HCT116 (cell line): ENCODE measurements around the gene ANXA6. TPM values are rescaled to one million over a fixed set of nuclear protein-coding genes. Genes with fewer than 3 reads are reported as not detected.

Experiments
- ATAC-seq: fragments of 200-7000 bp; cut with Tn5 transposase; 2 replicates; pipeline ENCODE4 v1.9.1; 2020; ENCODE audit warnings: mild to moderate bottlenecking, moderate library complexity
- BruUV-seq: library from RNA; stranded (reverse); fragments of 400-500 nt; replicated peaks from 2 replicates; lab custom pipeline; 2021; lab: Mats Ljungman, UMichigan
- CTCF ChIA-PET: fragments of 300-600 bp; sonication (Branson Sonifier 250); formaldehyde crosslinking; loops from one replicate; lab custom pipeline; 2021; ENCODE audit warnings: antibody characterized with exemption; lab: Charles Lee
- POLR2A ChIA-PET: fragments of 300-600, 350-600 bp; sonication (Branson Sonifier 250); formaldehyde crosslinking; loops from one replicate; lab custom pipeline; 2021; ENCODE audit warnings: antibody characterized with exemption; lab: Charles Lee
- RAD21 ChIA-PET, 2 experiments: fragments of 300-600 bp; sonication (Branson Sonifier 250); formaldehyde crosslinking; loops; one replicate each; lab custom pipeline; 2023; ENCODE audit warnings: low total read pairs in 2 of 2; ENCODE audit not compliant: uncharacterized antibody in 2 of 2, unreplicated experiment in 2 of 2, low non-redundant PET in 1 of 2; lab: Charles Lee
- DNase-seq: peaks from one replicate; pipeline ENCODE4 v3.0.0-alpha.2; 2010; ENCODE audit warnings: low read depth, low spot score
- H2AFZ ChIP-seq: fragments of 200-600 bp; shearing (Covaris generic), sonication (generic); 2 replicates; pipeline ENCODE4 v1.6.1; 2017; ENCODE audit warnings: low read depth, mixed run types, mixed read lengths, antibody characterized with exemption, low read length; ENCODE audit not compliant: poor library complexity, severe bottlenecking
- H3K27ac ChIP-seq: 2 replicates; pipeline ENCODE4 v1.5.1; 2012; ENCODE audit warnings: low read depth, low read length
- H3K27me3 ChIP-seq: fragments of 200-600 bp; sonication (generic); 2 replicates; pipeline ENCODE4 v1.6.1; 2016; ENCODE audit warnings: mixed run types, low read length, mixed read lengths; ENCODE audit not compliant: insufficient read depth
- H3K36me3 ChIP-seq, 2 experiments: fragments of 200-500 bp in 1 of 2; fragments of 200-600 bp in 1 of 2; sonication (Bioruptor generic) in 1 of 2; sonication (generic) in 1 of 2; 2 replicates each; pipeline versions ENCODE4 v1.5.1 to v1.6.1; 2014 to 2016; ENCODE audit warnings: low read length in 2 of 2, inconsistent platforms in 1 of 2, mixed read lengths in 1 of 2, mixed run types in 1 of 2; ENCODE audit not compliant: insufficient read depth in 2 of 2, control insufficient read depth in 1 of 2
- H3K4me1 ChIP-seq, 2 experiments: fragments of 200-600 bp in 1 of 2; sonication (generic) in 1 of 2; 2 replicates each; pipeline versions ENCODE4 v1.5.1 to v1.6.1; 2012 to 2017; ENCODE audit warnings: low read length in 2 of 2, inconsistent platforms in 1 of 2, mild to moderate bottlenecking in 1 of 2, mixed read lengths in 1 of 2, mixed run types in 1 of 2, moderate library complexity in 1 of 2; ENCODE audit not compliant: insufficient read depth in 2 of 2, control insufficient read depth in 1 of 2
- H3K4me2 ChIP-seq: fragments of 200-600 bp; sonication (generic); 2 replicates; pipeline ENCODE4 v1.6.1; 2017; ENCODE audit warnings: mixed run types, low read length, mixed read lengths
- H3K4me3 ChIP-seq, 2 experiments: fragments of 200-600 bp in 1 of 2; sonication (generic) in 1 of 2; replicated peaks in 1 of 2; 2 replicates each; pipeline ENCODE4 v1.5.1; 2011 to 2016; ENCODE audit warnings: low read length in 2 of 2, control low read depth in 1 of 2, low read depth in 1 of 2, mild to moderate bottlenecking in 1 of 2, mixed read lengths in 1 of 2, mixed run types in 1 of 2
- H3K79me2 ChIP-seq: fragments of 200-600 bp; sonication (generic); 2 replicates; pipeline ENCODE4 v1.6.1; 2017; ENCODE audit warnings: mild to moderate bottlenecking, mixed run types, low read length, moderate library complexity, mixed read lengths; ENCODE audit not compliant: insufficient read depth
- H3K9ac ChIP-seq: fragments of 200-600 bp; sonication (generic); 2 replicates; pipeline ENCODE4 v1.6.1; 2016; ENCODE audit warnings: low read length, mixed read lengths
- H3K9me2 ChIP-seq: fragments of 200-600 bp; sonication (generic), shearing (Covaris generic); 2 replicates; pipeline ENCODE4 v1.6.1; 2017; ENCODE audit warnings: mixed run types, mild to moderate bottlenecking, moderate library complexity; ENCODE audit not compliant: insufficient read depth
- H3K9me3 ChIP-seq, 2 experiments: fragments of 200-500 bp in 1 of 2; fragments of 200-600 bp in 1 of 2; sonication (Bioruptor generic) in 1 of 2; sonication (generic) in 1 of 2; 2 replicates each; pipeline ENCODE4 v1.6.1; 2014 to 2017; ENCODE audit warnings: low read length in 2 of 2, mixed read lengths in 2 of 2, inconsistent platforms in 1 of 2, low read depth in 1 of 2, mild to moderate bottlenecking in 1 of 2, mixed run types in 1 of 2, moderate library complexity in 1 of 2; ENCODE audit not compliant: control insufficient read depth in 1 of 2, insufficient read depth in 1 of 2
- H4K20me1 ChIP-seq: fragments of 200-600 bp; sonication (generic), shearing (Covaris generic); 2 replicates; pipeline ENCODE4 v1.6.1; 2017; ENCODE audit warnings: mixed run types, mild to moderate bottlenecking, moderate library complexity; ENCODE audit not compliant: insufficient read depth
- CBX3 ChIP-seq: IDR thresholded peaks from 2 replicates; pipeline ENCODE4 v1.6.1; 2012; ENCODE audit warnings: low read depth
- EGR1 ChIP-seq: IDR thresholded peaks from 2 replicates; pipeline ENCODE4 v1.6.1; 2012; ENCODE audit warnings: low read depth
- ELF1 ChIP-seq: IDR thresholded peaks from 2 replicates; pipeline ENCODE4 v1.6.1; 2012; ENCODE audit warnings: low read depth, borderline replicate concordance
- EZH2 ChIP-seq: fragments of 200-600 bp; sonication (generic); IDR thresholded peaks from 2 replicates; pipeline ENCODE4 v1.6.1; 2017; ENCODE audit warnings: antibody characterized with exemption, mixed run types
- FOSL1 ChIP-seq: IDR thresholded peaks from 2 replicates; pipeline ENCODE4 v1.6.1; 2012; ENCODE audit warnings: low read depth
- JUND ChIP-seq: IDR thresholded peaks from 2 replicates; pipeline ENCODE4 v1.6.1; 2012
- MAX ChIP-seq: IDR thresholded peaks from 2 replicates; pipeline ENCODE4 v1.6.1; 2012
- REST ChIP-seq: IDR thresholded peaks from 2 replicates; pipeline ENCODE4 v1.6.1; 2012; ENCODE audit warnings: low read depth
- SIN3A ChIP-seq: IDR thresholded peaks from 2 replicates; pipeline ENCODE4 v1.6.1; 2012; ENCODE audit warnings: low read depth
- SP1 ChIP-seq: IDR thresholded peaks from 2 replicates; pipeline ENCODE4 v1.6.1; 2012; ENCODE audit warnings: low read depth
- ZBTB33 ChIP-seq: IDR thresholded peaks from 2 replicates; pipeline ENCODE4 v1.6.1; 2011; ENCODE audit warnings: mild to moderate bottlenecking, low read length, moderate library complexity; ENCODE audit not compliant: insufficient replicate concordance; ENCODE audit errors: extremely low read depth
- intact Hi-C: fragments of 100-400 bp; cut with micrococcal nuclease; formaldehyde crosslinking; loops from 2 replicates; pipeline ENCODE4 v1.10.0; 2022
- total RNA-seq: library from RNA; stranded (reverse); gene quantifications from one replicate; pipeline ENCODE4 v1.2.1, GENCODE V29; 2021; ENCODE audit not compliant: unreplicated experiment

Gene ANXA6
- total RNA-seq, 1 experiment from 2014 or later = 71.9 TPM

GRCh38 chr5:151094852-151095245, 62.7 kb downstream of the ANXA6 start:
- peaks cover 0 to 36% of the 10 kb centered on the region in 2 experiments; a peak in 2 of 4 replicates for H3K4me1 ChIP-seq
- CTCF ChIA-PET = no interaction called here
- no peak overlapping the region for H3K4me3 ChIP-seq
- H3K9me3 ChIP-seq = no peaks in the 10 kb centered on the region
- RAD21 ChIA-PET = no interaction called here
- DNase-seq (no peak), ATAC-seq (no peak)
- TF ChIP-seq ZBTB33 (no peak), CBX3 (no peak), EZH2 (no peak), SP1 (no peak), JUND (no peak)
- no peaks in the 10 kb centered on the region for H3K27me3 ChIP-seq
- intact Hi-C loops = no loop called here
- H3K36me3 ChIP-seq = no peaks in the 10 kb centered on the region
- H3K4me2 ChIP-seq = no peak overlapping the region
- no peak overlapping the region for H3K9ac ChIP-seq
- POLR2A ChIA-PET = no interaction called here
- H3K27ac ChIP-seq = no peak overlapping the region
- no TSS peak for BruUV-seq
- no peak overlapping the region for H2AFZ ChIP-seq
- H3K9me2 ChIP-seq = no peaks in the 10 kb centered on the region
- no peaks in the 10 kb centered on the region for H4K20me1 ChIP-seq
- H3K79me2 ChIP-seq = no peaks in the 10 kb centered on the region

GRCh38 chr5:151094030-151094851, 63.3 kb downstream of the ANXA6 start:
- no peaks in the 10 kb centered on the region for H3K9me2 ChIP-seq
- ATAC-seq (no peak), DNase-seq (no peak)
- H3K4me2 ChIP-seq = 0 out of 2 replicates have a peak overlapping the region, but pooled peaks have one; percentile 3
- H3K4me3 ChIP-seq = no peak overlapping the region
- ChIA-PET RAD21 (no interaction called here), POLR2A (no interaction called here), CTCF (no interaction called here)
- H3K79me2 ChIP-seq = no peaks in the 10 kb centered on the region
- peaks cover 0 to 36% of the 10 kb centered on the region in 2 experiments; a peak in 2 of 4 replicates for H3K4me1 ChIP-seq
- intact Hi-C loops = no loop called here
- no peak overlapping the region for H3K27ac ChIP-seq
- BruUV-seq = no TSS peak
- H3K27me3 ChIP-seq = no peaks in the 10 kb centered on the region
- H2AFZ ChIP-seq = no peak overlapping the region
- no peak overlapping the region for H3K9ac ChIP-seq
- H4K20me1 ChIP-seq = no peaks in the 10 kb centered on the region
- no peak for TF ChIP-seq SIN3A
- TF ChIP-seq REST = no peak
- no peak for TF ChIP-seq FOSL1
- no peak for TF ChIP-seq ELF1
- no peak for TF ChIP-seq JUND
- no peak for TF ChIP-seq SP1
- no peak for TF ChIP-seq ZBTB33
- TF ChIP-seq EGR1 = no peak
- TF ChIP-seq CBX3 = no peak
- no peak for TF ChIP-seq MAX
- H3K36me3 ChIP-seq = no peaks in the 10 kb centered on the region
- H3K9me3 ChIP-seq = no peaks in the 10 kb centered on the region
